Liver (tissue), 3 donors: ENCODE data around the gene ZC3H15.

Experiments
- EGR1 ChIP-seq, 2 donors: IDR thresholded peaks; 2 replicates each; pipeline ENCODE4 v1.6.1; 2016 to 2018; ENCODE audit warnings: antibody characterized with exemption in 2 of 2, low read depth in 2 of 2
- GABPA ChIP-seq, 2 donors: IDR thresholded peaks in 1 of 2; conservative IDR thresholded peaks in 1 of 2; 2 replicates each; pipeline ENCODE4 v1.6.1; 2016; ENCODE audit warnings: antibody characterized with exemption in 2 of 2, mild to moderate bottlenecking in 1 of 2, moderate library complexity in 1 of 2
- HNF4A ChIP-seq, 2 donors: conservative IDR thresholded peaks; 2 replicates each; pipeline ENCODE4 v1.6.1; 2016; ENCODE audit warnings: antibody characterized with exemption in 2 of 2, mild to moderate bottlenecking in 2 of 2
- HNF4G ChIP-seq: IDR thresholded peaks from 2 replicates; pipeline ENCODE4 v1.6.1; 2016; ENCODE audit warnings: antibody characterized with exemption
- SP1 ChIP-seq: IDR thresholded peaks from 2 replicates; pipeline ENCODE4 v1.6.1; 2018; ENCODE audit warnings: antibody characterized with exemption, mild to moderate bottlenecking
- YY1 ChIP-seq: IDR thresholded peaks from 2 replicates; pipeline ENCODE4 v1.6.1; 2016; ENCODE audit warnings: antibody characterized with exemption, mild to moderate bottlenecking
- TF ChIP-seq, protein P1 (sequence below): fragments of 150-350 bp; IDR thresholded peaks from 2 replicates; pipeline ENCODE4 v1.5.1; 2017; ENCODE audit warnings: improper control_type of control experiment, low read depth, low read length; ENCODE audit not compliant: missing input control
- TF ChIP-seq, protein P2 (sequence below): IDR thresholded peaks from 2 replicates; pipeline ENCODE4 v1.6.1; 2016; ENCODE audit warnings: antibody characterized with exemption, mild to moderate bottlenecking
- donor health status: healthy.
- donor health status: healthy.

DNA sequence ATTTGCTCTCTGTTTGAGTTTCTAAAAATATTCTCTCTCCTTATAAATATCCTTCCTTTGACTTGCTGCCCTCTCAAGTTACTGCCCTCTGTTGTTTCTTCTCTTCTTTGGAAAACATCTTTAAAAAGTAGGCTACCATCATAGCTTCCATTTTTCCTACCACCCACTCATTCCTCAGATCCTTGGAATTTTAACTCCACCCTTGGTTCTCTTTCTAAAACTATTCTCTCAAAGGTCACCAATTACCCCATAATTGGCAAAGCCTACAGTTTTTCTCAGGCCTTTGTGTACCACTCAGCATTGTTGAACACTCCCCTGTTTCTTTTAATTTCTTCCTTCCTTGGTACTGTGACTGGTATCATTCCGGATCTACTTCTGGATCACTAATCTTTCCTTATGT is 60.8 kb downstream of the ZC3H15 start:
- TF ChIP-seq GABPA (IDR thresholded peaks at IDR 0.05 in 1 of 2, conservative IDR thresholded peaks at IDR 0.05 in 1 of 2): no peak
- TF ChIP-seq, protein P1, sequence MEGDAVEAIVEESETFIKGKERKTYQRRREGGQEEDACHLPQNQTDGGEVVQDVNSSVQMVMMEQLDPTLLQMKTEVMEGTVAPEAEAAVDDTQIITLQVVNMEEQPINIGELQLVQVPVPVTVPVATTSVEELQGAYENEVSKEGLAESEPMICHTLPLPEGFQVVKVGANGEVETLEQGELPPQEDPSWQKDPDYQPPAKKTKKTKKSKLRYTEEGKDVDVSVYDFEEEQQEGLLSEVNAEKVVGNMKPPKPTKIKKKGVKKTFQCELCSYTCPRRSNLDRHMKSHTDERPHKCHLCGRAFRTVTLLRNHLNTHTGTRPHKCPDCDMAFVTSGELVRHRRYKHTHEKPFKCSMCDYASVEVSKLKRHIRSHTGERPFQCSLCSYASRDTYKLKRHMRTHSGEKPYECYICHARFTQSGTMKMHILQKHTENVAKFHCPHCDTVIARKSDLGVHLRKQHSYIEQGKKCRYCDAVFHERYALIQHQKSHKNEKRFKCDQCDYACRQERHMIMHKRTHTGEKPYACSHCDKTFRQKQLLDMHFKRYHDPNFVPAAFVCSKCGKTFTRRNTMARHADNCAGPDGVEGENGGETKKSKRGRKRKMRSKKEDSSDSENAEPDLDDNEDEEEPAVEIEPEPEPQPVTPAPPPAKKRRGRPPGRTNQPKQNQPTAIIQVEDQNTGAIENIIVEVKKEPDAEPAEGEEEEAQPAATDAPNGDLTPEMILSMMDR: no peak
- no peak for TF ChIP-seq YY1
- TF ChIP-seq SP1: no peak
- TF ChIP-seq HNF4G: no peak
- TF ChIP-seq, protein P2, sequence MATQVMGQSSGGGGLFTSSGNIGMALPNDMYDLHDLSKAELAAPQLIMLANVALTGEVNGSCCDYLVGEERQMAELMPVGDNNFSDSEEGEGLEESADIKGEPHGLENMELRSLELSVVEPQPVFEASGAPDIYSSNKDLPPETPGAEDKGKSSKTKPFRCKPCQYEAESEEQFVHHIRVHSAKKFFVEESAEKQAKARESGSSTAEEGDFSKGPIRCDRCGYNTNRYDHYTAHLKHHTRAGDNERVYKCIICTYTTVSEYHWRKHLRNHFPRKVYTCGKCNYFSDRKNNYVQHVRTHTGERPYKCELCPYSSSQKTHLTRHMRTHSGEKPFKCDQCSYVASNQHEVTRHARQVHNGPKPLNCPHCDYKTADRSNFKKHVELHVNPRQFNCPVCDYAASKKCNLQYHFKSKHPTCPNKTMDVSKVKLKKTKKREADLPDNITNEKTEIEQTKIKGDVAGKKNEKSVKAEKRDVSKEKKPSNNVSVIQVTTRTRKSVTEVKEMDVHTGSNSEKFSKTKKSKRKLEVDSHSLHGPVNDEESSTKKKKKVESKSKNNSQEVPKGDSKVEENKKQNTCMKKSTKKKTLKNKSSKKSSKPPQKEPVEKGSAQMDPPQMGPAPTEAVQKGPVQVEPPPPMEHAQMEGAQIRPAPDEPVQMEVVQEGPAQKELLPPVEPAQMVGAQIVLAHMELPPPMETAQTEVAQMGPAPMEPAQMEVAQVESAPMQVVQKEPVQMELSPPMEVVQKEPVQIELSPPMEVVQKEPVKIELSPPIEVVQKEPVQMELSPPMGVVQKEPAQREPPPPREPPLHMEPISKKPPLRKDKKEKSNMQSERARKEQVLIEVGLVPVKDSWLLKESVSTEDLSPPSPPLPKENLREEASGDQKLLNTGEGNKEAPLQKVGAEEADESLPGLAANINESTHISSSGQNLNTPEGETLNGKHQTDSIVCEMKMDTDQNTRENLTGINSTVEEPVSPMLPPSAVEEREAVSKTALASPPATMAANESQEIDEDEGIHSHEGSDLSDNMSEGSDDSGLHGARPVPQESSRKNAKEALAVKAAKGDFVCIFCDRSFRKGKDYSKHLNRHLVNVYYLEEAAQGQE: no peak
- TF ChIP-seq EGR1 (IDR thresholded peaks at IDR 0.05; ENCODE audit: low read depth in 2 of 2): no peak
- no peak for TF ChIP-seq HNF4A (conservative IDR thresholded peaks at IDR 0.05)
